Activated CD4-positive, alpha-beta T cell treated with anti-CD3 and anti-CD28 coated beads, Interleukin-2, Interleukin-4, amounts not matched to agents 100 ng/mL and 50 ng/mL, durations not matched to agents 16 hours and 8 hours (primary cell): ENCODE data around the gene MAPK10.
"Not testable (repeated sequence)": the region's sequence is repeated elsewhere in the genome, so short reads cannot be mapped to it uniquely, and the experiment has no call there.

Experiments
- DNase-seq: peaks from one replicate; pipeline ENCODE4 v3.0.0-alpha.2; 2020; ENCODE audit warnings: low spot score

Gene MAPK10

DNA sequence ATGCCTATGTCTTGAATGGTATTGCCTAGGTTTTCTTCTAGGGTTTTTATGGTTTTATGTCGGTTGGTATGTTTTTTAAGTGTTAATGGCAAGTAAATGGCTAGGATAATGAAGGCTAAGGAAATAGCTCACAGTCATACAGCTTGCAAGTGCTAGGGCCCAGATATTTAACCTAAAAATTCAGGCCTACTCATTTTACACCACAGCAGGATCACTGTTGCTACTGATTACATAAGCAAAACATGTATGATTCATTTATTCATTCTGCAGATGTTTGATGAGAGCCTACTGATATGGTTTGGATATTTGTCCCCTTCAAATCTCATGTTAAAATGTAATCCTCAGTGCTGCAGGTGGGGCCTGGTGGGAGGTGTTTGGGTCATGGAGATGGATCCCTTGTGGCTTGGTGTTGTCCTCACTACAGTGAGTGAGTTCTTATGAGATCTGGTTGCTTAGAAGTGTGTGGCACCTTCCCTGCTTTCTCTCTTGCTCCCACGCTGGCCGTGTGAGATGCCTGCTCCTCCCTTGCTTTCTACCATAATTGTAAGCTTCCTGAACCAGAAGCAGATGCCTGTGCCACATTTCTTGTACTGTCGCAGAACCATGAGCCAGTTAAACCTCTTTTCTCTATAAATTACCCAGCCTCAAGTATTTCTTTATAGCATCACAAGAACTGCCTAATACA lies 175.5 kb downstream of the MAPK10 start:
- DNase-seq: no peak

DNA sequence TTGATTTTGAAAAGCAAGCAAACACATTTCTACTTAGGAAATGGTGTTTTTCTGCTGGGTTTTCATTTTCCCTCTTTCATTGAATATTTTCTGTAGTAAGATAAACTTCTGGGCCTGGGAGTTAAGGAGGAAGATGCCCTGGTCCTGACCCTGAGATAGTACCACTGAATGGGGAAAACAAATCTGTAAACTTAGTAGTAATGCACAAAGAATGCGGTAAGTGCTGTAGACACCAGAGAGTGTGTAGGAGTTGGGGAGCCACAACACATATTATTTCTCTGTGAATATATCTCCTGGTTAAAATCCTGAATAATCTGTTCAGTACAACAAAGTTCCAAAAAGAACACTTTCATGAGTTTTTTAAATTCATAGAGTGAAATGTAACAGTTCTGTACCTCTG lies 178.3 kb downstream of the MAPK10 start:
- no peak for DNase-seq

DNA sequence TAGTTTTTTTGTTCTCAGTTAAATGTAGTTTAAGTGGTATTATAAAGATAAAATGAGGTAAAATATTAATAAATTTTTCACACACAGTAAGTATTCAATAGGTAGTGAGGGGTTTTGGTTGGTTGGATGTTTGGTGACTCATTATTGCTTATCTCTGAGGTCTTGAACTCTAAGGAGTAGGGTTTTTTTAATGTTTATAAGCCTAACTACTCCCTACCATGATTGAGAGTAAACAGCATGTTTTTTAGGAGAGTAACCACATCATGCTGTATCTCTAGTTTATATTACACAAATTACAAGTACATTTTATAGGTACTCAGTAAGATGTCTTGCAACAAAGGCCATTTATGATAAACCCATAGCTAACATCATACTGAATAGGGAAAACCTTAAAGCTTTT lies 181.6 kb downstream of the MAPK10 start:
- no peak for DNase-seq

DNA sequence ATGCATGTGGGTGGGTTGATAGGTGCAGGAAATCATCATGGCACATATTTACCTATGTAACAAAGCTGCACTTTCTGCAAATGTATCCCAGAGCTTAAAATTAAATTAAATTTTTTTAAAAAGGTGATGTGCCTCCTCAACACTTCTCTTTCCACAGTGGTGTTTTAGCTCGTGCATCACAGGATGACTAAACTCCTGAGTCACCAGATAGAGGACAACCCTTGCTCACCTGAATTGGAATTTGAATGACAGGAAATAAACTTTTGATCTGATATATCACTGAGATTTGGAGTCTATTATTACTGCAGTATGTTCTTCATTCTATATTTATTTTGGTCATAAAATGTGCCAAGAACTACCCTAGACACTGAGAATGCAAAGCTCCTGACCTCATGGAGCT lies 185.3 kb downstream of the MAPK10 start:
- DNase-seq: no peak

DNA sequence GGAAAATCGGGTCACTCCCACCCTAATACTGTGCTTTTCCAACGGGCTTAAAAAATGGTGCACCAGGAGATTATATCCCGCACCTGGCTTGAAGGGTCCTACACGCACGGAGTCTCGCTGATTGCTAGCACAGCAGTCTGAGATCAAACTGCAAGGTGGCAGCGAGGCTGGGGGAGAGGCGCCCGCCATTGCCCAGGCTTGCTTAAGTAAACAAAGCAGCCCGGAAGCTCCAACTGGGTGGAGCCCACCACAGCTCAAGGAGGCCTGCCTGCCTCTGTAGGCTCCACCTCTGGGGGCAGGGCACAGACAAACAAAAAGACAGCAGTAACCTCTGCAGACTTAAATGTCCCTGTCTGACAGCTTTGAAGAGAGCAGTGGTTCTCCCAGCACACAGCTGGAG lies 191.5 kb downstream of the MAPK10 start:
- not testable (repeated sequence) for DNase-seq

DNA sequence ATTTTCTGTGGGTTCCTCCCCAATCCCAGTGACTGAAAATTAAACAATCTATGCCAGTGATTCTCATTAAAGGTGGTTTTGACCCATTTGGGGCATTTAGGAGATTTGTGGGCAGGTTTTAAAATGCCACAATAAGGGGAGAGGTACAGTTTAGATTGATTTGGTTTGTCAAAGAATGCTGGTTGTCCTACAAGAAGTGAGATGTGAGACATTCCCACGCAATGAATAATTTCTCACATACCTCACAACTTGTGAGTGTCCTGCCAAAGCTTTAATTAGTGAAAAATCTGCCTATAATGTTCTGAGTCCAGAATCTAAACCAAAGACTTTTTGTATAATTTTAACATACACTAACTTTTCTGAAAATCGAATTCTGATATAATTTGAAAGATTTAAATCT lies 199.4 kb downstream of the MAPK10 start:
- DNase-seq: no peak

DNA sequence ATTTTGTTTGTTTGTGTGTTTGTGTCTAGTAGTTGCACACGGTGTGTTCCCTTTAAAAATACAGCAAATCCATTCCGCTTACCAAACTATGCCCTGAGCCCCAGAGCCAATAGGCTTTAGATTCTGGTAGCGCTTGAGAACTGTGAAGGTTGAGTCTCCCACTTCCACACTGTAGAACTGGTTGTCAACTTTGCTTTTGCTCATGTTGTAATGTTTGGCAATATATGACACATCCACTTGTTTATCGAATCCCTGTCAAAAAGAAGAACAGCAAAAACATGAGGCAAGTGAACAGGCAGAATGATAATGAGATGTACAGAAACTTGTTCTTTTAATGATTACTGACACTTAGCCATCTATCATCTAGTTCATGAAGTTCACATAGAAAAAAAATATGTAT lies 200.6 kb downstream of the MAPK10 start:
- no peak for DNase-seq

DNA sequence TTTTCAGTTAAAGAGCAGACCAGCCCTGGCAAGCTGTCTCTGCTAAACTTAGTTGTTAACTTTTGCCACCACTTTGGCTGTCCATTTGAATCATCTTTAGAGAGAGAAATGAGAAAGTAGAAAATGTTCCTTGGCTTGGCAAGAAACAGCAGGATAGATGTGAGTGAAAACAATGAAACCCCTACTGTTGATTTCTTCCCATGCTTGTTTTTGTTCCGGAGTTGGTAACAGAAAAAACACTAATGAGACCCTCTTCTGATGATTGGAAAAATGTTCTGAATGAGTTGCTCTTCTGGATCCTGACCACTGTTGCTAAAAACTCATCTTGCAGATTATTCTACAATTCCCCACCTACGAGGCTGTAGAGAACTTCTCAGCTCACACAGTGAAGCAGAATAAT lies 203.3 kb downstream of the MAPK10 start:
- DNase-seq: no peak

DNA sequence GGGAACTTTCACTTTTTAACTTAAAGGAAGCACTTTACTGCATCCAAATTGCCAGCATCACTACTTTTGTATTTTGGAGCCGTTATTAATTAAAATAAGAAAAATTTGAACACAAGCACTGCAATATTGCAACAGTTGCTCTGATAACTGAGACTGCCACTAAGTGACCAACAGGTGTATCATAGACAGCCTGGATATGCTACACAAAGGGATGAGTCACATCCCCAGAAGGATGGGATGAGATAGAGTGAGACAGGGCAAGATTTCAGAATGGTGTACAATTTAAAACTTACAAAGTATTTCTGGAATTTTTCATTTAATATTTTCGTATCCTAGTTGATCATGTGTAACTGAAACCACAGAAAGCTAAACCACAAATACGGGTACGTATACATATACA lies 204.1 kb downstream of the MAPK10 start:
- DNase-seq: no peak

DNA sequence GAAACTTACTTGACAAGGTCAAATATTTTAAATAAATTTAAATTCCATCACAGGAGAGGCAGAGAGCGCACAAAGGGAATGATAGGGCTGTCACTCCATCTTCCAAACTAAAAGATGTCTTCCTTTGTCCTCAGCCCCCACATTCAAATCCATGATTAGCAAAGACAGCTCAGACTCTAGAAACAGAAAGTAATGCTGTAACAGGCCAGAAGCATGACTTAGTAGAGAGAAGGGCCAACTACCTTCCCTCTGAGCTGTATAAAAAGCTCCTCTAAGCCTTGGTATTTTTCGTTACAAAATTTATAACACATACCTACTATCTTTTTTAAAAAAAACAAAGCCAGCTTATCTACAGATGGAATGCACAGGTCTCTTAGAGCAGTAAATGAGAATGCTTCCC lies 207.4 kb downstream of the MAPK10 start:
- DNase-seq: no peak

DNA sequence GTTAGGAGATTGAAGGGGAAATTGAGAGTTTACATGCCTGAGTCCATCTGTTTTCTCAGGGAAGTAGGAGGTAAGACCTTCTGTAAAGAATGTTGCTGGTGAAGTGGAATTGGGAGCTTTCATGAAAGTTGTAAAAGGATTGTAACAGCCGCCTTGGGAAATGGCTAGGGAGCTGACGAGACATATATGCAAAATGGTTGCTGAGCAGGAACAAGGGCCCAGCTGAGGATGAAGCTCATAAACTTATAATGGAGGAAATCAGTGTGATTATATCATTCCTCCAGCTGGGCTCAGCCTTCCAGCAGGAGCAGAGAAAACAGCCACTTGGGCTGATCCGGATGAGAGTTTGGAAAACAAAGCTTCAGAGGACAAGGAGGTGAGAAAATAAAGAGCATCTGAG lies 208.7 kb downstream of the MAPK10 start:
- DNase-seq: no peak

DNA sequence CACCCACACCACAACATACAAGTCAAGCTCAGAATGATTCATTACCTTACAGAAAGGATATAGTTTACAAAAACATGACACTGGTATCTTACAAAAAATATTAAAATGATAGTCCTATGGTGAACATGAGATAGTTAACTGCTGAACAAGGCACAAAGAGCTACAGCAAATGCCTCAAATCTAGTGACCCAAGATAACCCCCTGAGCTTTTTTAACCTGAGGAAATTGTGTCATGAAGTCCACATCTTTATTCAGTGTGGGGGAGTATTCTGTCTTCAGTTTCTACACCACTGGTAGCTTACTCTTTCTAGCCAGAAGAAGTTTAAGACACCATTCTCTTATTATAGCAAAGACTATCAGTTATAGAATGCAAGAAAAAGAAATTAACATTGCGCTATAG lies 218.7 kb downstream of the MAPK10 start:
- DNase-seq: no peak

DNA sequence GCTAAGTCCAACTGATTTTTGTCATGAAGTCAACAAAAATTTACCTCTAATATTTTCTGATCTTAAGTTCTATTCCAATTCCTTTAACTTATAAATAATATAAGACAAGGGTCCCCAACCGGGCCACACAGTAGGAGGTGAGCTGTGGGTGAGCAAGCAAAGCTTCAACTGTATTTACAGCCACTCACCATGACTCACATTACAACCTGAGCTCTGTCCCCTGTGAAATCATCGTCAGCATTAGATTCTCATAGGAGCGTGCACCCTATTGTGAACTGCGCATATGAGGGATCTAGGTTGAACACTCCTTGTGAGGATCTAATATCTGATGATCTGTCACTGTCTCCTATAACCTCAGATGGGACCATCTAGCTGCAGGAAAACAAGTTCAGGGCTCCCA lies 227.4 kb downstream of the MAPK10 start:
- no peak for DNase-seq

DNA sequence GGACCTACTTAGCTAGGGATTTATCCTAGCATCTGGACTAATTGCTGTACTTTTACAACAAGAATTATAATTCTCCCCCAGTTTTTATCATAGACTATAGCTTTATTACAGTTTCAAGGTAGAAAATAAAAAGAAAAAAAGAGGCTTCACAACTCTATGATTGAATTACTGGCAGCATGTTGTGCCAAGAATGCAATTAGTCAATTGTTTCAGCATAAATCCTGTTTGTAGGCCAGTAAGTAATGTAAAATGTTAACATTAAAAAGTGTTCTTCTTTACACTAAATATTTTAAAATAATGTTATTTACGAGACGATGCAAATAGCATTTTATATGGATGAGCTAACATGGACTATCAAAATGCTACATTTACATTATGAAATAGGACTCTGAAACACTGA lies 228.4 kb downstream of the MAPK10 start:
- DNase-seq: no peak

DNA sequence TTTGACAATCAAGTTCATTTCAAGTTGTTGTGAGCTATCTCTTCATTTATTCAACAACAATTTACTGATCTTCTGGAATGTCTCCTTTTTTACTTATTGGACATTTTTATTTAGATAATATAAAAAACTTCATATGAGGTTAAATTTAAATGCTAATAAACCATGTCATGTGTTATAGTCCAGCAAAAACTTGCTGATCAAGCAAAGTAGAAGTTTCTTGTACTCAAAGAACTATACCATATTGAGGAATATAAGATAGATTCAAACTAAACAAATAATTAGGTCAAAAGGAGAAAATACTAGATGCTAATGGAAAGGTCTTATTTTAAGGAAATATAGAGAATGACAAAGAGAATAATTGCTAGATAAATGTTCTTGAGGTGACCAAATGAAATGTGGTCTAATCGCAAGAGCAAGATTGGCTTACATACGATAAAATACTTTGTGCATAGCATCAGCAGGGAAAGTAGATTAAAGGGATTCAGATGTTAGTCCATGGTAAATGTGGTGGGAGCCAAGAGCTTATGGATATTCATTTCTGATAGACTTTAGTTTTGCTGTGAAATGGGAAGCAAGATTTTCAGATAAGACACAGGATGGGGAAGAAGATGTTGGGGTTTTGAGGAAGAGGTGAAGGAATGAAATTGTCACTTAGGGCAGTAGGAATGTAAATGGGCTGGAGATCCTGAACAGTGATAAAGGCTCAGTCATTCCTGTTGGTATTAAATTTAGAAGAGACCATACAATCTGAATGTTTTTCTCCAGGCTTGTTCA lies 229.5 kb downstream of the MAPK10 start:
- DNase-seq: no peak

DNA sequence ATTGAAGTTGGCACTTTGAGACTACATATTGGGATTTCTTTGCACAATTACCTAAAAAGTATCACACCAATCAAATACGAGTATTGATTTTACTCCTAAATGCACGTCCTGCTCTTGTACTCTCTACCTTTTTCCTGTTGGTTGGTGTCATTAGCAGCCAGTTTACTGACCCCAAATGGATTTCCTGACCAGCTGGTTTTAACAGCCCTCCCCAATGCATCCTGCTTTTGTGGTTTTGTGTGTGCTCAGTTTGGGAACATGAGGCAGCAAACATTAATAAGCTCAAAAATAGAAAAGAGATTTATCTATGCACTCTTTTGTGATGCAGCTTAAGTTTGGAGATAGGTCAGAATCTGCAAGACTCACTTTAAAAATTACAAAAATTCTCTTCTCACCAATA lies 230.3 kb downstream of the MAPK10 start:
- no peak for DNase-seq

DNA sequence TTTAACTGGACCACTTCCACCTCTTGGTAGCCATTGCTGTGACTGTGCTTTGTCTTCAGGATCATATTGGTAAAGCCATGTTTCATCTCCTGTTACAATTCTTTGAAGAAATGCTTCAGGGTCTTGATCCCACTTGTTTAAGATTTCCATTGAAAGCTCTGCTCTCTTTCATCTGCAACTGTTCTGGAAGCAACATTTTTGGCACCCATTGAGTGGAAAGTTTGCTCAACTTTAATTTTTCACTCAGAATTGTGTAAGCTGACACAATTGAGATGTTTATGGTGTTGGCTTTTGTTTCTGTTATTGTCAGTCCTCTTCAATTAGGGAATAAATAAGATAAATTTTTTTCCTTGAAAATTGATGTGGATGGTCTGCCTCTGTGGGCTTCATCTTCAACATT lies 237.4 kb downstream of the MAPK10 start:
- no peak for DNase-seq

DNA sequence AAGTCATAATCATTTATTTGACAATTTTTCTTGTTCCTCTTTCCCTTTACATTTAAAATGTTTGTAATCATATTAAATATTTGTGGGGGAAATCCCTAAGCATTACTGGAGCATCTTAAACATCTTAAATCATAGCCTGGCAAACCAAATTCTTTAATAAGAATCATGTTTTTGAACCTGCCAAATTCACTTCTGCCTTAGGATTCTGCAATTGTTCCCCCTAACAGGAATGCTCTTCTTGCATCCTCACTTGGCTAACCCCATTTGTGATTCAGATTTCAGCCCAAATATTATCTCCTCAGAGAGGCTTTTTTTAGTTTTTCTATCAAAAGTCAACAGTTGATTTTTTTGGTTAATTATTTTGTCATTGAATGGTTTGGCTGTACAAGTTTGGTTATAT lies 241.1 kb downstream of the MAPK10 start:
- DNase-seq: no peak

DNA sequence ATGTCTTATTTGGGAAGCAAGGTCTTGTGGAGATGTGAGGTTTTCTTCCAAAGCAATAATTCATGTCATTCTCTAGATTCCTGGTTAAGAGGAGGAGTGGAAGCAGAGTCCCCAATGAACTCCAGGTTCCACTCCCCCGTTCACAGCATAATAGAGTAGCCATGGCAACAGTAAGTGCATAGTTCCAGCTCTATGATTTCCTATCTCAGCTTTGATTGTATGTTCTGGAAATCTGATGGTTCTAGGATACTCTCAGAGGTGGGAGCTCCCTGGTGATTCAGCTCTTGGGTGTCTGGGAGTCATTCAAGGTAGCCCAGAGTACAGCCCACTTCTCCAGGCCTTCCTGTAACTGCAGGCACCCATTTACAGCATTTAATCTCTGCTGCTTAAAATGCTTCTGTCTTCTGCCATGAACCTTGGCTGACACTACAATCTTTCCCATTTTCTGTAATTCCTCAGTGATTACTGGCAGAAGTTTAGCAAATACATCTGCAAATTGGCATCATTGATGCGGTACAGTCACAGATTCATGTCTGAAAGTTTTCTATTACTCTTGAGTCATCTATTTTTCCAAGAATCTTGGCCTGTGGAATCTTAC lies 242.0 kb downstream of the MAPK10 start:
- DNase-seq: no peak

DNA sequence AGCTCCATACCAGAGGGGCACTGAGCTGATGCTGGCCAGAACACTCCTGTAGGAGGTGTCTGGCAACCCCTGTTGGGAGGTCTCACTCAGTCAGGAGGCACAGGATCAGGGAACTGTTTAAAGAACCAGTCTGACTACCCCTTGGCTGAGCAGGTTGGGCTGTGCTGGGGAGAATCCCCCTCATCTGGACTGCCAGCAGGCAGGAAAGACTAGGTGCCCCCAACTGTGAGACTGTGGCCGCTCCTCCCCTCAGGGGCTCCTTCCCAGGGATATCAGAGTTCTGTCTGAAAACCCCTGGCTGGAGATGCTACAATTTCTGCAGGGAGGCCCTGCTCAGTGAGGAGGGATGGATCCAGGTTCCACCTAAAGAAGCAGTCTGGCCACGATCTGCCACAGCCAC lies 245.3 kb downstream of the MAPK10 start:
- DNase-seq: no peak

DNA sequence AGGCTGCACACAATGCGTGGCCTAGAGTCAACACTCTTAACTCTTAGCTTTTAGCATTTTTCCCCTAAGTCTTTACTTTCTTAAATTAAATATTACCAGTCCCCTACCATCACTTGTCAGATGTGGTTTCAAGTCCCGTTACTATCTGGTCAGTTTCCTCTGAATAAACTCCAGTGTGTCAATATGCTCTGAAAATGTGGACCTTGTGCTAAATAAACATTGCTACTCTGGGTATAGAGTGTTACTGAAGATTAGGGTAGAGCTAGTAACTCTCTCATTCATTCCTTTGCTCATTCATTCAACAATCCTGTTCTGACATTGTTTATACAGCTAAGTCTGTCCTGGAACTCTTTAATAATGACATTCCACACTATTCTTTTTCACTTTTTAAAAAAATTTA lies 251.0 kb downstream of the MAPK10 start:
- DNase-seq: no peak

DNA sequence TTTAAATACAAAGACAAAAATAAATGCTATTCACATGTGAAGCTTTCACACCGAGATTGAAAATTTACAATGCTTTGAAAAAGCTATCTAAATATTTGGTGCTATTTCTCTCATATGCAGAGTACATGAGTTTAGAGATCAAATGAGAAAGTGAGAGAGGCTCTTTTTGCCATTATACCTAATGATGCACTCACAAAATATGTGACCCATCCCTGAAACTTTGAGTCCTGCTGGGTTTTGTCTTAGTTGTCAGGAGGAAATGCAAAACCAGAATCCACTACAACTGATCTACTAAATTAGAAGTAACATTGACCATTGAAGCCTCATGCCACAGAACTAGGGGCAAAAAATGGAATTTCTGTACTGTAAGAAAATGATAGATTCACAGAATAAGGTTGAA lies 251.7 kb downstream of the MAPK10 start:
- no peak for DNase-seq

DNA sequence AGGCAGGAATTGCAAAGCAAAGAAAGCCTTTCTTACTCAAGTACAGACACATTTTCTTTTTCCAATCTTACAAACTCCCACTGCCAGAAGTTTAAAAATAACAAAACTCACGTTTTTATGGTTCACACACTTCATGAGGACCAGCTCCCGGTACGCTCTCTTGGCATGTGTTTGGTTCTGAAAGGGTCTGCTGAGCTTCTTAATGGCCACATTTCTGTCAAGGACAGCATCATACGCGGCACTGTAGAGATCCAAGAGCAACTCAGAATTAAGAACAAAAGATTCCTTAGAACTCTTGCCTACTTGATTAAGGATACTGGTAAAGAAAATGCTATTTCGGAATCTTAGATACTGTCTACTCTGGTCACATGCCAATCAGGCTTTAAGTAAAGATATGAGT lies 252.7 kb downstream of the MAPK10 start:
- no peak for DNase-seq

DNA sequence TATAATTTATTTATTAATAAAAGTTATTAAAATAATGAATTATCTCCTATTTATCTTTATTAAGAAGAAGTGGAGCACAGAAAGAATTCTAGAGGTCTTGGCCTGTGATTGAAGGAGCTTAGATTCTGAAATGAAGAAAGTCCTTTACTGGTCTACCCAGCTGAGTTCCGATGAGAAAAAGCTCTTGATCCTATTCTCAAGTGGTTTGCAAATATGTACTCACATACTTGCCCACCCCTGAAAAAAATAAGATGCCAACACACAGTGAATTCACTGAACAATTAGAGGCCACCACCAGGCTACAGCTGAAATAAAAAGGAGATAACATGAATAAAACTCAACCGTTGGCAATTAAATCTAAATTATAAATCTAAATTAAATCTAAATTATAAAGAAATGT lies 253.4 kb downstream of the MAPK10 start:
- no peak for DNase-seq
